Measurements from ENCODE around the gene GPI.

DNA sequence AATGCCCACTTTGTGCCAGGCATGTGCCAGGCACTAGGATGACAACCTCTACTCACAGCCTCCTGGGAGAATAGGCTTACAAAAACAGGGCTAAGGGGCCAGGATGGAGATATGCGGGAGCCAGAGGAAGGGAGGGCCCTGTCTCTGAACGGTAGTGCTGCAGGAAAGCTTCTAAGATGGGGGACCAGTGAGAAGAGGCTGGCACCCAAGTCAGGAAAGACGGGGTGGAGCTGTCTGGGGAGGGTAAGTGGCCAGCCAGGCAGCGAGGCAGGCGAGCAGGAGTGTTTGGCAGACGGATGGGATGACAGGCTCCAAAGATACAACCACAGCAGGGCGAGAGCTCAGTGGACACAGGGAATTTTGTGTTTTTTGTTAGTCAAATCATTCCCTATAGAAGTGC, 44.7 kb upstream of the GPI start:
- TF ChIP-seq, protein P1, sequence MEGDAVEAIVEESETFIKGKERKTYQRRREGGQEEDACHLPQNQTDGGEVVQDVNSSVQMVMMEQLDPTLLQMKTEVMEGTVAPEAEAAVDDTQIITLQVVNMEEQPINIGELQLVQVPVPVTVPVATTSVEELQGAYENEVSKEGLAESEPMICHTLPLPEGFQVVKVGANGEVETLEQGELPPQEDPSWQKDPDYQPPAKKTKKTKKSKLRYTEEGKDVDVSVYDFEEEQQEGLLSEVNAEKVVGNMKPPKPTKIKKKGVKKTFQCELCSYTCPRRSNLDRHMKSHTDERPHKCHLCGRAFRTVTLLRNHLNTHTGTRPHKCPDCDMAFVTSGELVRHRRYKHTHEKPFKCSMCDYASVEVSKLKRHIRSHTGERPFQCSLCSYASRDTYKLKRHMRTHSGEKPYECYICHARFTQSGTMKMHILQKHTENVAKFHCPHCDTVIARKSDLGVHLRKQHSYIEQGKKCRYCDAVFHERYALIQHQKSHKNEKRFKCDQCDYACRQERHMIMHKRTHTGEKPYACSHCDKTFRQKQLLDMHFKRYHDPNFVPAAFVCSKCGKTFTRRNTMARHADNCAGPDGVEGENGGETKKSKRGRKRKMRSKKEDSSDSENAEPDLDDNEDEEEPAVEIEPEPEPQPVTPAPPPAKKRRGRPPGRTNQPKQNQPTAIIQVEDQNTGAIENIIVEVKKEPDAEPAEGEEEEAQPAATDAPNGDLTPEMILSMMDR (IDR thresholded peaks at IDR 0.05), result no peak
- TF ChIP-seq POLR2A (IDR thresholded peaks at IDR 0.05), result no peak

All from esophagus squamous epithelium (tissue), 4 donors.